HG03159 (cell line): ENCODE measurements around the gene PKLR.
"Not testable (repeated sequence)": the region's sequence is repeated elsewhere in the genome, so short reads cannot be mapped to it uniquely, and the experiment has no call there.

ENCODE experiments used
- ATAC-seq: cut with Tn5 transposase; IDR thresholded peaks from one replicate; pipeline ENCODE4 v1.9.1; 2021; ENCODE audit warnings: mild to moderate bottlenecking, moderate library complexity; ENCODE audit not compliant: unreplicated experiment

PKLR gene

GRCh38 chr1:155256058-155256852 lies 45.0 kb downstream of the PKLR start:
- no peak for ATAC-seq

GRCh38 chr1:155255243-155256007 lies 45.8 kb downstream of the PKLR start, which contains the start of gene ENTREP3:
ENTREP3 (minus strand) TSS chr1:155255483; CDS start chr1:155254877, 606 bp downstream.
- no peak for ATAC-seq

DNA sequence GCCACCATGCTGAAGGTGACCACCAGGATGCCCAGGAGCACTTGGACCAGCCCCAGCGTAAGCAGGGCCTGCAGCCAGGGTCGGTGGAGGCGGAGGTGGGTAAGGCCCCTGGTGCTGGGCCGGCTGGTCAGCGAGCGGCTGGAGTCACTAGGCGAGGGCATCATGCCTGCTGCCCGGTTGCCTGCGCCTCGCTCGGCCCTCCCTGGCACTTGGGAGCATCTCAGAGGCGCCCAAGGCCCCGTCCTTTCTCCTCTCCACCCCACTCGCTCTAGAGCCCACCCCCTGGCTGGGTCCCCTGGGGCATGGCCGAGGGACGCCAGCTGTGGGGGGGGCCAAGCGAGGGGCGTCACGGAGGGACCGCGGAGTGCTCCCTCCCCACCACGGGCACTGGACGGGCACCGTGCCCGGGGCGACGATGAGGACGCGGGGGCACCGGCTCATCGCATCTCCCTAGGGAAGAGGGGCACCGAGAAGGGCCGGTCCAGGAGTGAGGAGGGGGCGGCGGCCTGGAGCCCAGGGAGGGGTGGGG lies 46.5 kb downstream of the PKLR start:
- ATAC-seq: no peak

DNA sequence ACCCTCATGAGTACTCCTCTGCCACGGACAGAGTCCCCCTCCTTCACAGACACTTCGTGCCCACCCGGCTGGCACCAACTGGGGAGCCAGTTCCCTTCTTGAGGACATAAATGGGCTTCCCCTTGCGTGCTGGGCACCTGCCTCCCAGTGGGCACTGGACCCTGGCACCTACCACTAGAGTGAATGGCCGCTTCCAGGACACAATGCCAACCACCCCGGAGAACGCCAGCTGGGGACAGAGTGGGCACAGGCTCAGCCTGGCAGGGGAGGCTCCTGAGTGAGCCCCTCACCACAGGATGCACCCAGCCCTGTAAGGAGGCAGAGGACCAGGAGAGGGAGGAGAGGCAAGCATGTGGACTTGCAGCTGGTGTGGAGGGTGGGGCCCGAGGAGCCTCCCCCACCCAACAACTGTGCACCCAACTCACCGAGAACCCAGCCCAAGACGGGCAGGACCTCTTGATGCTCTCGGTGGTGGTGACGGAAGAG lies 47.0 kb downstream of the PKLR start:
- ATAC-seq: no peak

DNA sequence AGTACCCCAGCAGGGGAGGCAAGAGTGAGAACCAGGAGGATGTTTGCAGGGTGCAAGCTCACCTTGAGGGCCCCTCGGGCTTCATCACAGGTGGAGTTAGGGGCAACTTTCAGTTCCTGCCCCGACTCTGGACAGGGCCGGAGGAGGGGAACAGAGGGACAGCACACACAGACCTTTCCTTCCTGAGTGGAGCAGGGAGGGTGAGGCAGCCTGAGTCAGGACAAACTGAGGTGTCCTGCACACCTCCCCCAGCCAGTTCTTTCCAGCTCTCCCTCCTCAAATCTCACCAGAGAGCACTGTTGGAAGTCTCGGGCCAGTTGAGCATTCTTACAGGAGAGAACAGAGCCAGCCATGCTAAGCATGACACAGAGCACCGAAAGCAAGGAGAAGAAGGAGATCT lies 47.4 kb downstream of the PKLR start:
- ATAC-seq: no peak

GRCh38 chr1:155253208-155253607 lies 48.0 kb downstream of the PKLR start:
- no peak for ATAC-seq

GRCh38 chr1:155251566-155251965 lies 49.7 kb downstream of the PKLR start:
- ATAC-seq: no peak

- ATAC-seq: peak; percentile 81
Measured at GRCh38 chr1:155250633-155251449, 50.4 kb downstream of the PKLR start.

DNA sequence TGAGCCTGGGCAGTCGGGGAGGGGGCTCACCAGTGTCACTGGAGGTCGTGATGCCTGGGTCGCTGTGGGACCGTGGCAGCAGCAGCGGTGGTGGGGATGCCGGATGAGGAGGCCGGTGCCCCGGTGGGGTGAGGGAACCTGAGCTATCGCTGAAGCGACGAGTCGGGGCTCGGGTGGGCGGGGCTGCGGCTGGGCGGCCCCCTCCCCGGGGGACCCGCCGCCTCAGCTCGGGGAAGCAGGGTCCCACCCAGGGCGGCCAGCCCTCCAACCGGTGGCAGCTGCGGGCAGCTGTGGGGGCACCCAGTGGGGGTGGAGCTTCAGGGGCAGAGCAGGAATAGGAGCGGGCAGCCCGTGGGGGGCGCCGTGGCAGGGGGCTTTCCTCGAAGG lies 51.0 kb downstream of the PKLR start:
- peak; percentile 17 for ATAC-seq

GRCh38 chr1:155247667-155248553 lies 53.3 kb downstream of the PKLR start:
- ATAC-seq: no peak

DNA sequence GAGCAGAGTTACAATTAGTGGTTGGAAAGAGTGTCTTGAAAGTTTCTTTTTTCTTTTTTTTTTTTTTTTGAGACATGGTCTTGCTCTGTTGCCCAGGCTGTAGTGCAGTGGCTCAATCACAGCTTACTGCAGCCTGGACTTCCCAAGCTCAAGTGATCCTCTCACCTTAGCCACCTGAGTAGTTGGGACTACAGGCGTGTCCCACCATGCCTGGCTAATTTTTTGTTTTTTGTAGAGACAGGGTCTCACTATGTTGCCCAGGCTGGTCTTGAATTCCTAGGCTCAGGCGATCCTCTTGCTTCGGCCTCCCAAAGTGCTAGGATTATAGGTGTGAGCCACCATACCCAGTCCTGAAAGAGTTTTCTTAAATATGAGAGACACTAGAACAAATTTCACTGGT lies 54.4 kb downstream of the PKLR start:
- ATAC-seq: not testable (repeated sequence)

DNA sequence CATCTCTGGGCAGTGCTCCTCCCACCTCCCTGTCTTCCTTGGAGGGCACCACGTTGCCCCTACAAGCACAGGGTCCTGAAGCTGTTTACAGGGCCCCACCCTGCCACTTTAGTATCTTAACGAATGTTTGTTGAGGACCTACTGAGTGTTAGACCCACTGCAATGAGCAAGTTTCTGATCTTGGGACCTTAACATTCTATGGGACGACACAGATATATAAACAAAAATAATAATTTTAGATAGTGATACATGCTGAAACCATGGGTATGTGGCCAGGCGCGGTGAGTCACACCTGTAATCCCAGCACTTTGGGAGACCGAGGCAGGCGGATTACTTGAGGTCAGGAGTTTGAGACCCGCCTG lies 56.1 kb downstream of the PKLR start:
- ATAC-seq: no peak

DNA sequence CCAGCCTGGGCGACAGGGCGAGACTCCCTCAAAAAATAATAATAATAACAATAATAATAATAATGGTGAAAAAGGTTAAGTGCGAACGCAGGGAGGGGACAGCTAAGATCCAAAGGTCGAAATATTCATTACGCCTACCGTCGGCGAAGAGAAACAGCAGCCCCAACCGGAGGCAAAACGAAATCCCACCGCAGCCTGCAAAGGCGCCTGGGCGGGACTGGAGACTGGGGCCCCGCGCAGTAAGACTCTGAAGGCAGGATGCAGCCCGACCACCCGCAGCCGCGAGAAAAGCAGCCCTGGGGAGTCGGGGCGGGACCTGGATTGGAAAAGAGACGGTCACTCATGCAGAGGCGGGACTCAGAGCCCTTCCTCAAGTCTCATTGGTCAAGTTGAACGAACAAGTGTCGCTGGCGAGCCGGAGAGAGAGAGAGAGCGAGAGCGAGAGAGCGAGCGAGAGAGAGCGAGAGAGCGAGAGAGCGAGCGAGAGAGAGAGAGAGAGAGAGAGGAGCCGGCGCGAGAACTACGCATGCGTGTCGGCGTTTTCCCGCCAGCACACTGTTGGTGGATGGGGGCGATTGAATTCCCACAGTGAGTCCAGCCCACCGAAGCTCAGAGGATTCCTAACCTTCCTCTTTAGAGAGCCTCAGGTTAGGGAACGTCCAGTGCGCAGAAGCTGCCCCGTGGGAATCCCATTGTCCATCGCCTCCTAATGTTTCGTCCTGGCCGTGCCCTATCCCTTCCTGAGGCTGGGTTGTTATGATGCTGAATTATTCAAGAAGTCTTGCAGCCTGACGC lies 56.7 kb downstream of the PKLR start:
- peak; percentile 86 for ATAC-seq

- no peak for ATAC-seq
Measured at GRCh38 chr1:155242805-155243358, 58.4 kb downstream of the PKLR start.

- no peak for ATAC-seq
Measured at GRCh38 chr1:155241841-155242264, 59.4 kb downstream of the PKLR start.

DNA sequence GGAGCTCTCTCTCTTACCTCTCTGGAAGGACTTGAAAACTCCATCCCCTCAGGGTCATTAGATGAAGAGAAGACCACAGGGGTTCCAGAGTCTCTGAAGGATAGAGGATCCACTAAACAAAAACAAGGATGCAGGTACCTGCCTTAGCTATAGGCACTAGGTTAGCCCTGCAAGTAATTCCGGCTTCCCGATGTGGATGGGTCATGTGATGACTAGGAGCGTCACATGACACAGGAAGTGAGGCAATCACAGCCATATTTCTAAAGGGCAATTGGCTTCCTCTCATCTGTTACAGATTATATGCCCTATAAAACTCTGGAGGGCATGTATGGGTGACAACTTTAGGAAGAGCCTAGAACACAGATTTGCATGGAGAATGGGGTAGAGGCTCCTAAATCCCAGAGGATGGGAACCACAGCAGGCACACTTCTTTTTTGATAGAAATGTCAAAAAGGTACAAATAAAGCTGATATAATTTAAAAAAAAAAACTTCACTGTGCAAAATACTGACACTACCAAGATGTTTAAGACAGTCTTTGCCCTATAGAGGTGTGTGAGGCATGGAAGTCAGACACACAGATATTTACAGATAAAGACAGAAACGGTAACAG lies 60.1 kb downstream of the PKLR start:
- ATAC-seq: no peak
